Panc1 (cell line): Measurements from ENCODE around the gene LAMB4.

Experiments used
- CTCF ChIP-seq: fragments of 450-650 bp; IDR thresholded peaks from 2 replicates; pipeline ENCODE4 v1.5.1; 2017; ENCODE audit warnings: mild to moderate bottlenecking
- POLR2AphosphoS5 ChIP-seq: IDR thresholded peaks from 2 replicates; pipeline ENCODE4 v1.6.1; 2012; ENCODE audit warnings: mild to moderate bottlenecking, low read depth, low read length, moderate library complexity

DNA sequence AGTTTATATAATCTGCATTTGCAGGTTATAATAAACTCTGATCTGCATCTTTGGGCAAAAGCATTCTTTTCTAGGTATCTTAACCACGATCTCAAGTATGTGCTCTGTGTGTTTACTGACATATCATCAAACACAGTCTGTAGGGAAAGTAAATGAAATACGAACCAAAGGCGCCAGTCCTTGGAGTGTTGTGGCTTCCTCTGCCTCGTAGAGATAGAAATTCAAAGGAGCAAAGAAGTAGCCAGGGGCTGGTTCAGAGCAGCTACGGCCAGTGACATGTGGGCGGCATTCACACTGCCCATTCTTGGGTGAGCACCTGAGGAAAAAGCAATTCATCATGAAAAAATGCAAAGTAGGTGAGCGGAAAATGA, 38.7 kb downstream of the LAMB4 start:
- no peak for TF ChIP-seq CTCF
- TF ChIP-seq POLR2AphosphoS5, result no peak
